ENCODE measurements around the gene ZNF514. TPM values are rescaled to one million over a fixed set of nuclear protein-coding genes. Genes with fewer than 3 reads are reported as not detected.
"Not testable (repeated sequence)": the region's sequence is repeated elsewhere in the genome, so short reads cannot be mapped to it uniquely, and the experiment has no call there.

ZNF514 gene
- total RNA-seq, 1 experiment from 2014 or later = 10.3 TPM

GRCh38 chr2:95143838-95144237 lies 15.8 kb downstream of the ZNF514 start:
- no peak for DNase-seq (ENCODE audit: extremely low read depth, low read depth)

- DNase-seq (ENCODE audit: extremely low read depth, low read depth) = no peak
These were observed 20.9 kb downstream of the ZNF514 start for GRCh38 chr2:95138702-95139101.

DNA sequence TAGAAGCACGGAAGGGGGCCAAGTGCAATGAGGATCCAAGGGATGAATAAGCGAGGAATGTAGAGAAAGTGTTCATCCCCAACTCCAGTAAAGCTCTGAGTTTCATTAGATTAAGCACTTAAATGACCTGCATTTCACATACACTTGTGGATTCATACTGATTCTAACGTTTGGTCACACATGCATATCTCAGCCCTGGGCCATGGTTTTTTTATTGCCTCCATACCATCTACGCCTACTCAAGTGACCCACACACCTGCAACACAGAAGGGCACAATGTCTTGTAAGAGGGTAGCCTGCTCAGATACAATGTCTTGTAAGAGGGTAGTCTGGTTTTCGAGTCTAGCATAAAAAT lies 37.5 kb downstream of the ZNF514 start:
- no peak for DNase-seq (ENCODE audit: extremely low read depth, low read depth)

DNA sequence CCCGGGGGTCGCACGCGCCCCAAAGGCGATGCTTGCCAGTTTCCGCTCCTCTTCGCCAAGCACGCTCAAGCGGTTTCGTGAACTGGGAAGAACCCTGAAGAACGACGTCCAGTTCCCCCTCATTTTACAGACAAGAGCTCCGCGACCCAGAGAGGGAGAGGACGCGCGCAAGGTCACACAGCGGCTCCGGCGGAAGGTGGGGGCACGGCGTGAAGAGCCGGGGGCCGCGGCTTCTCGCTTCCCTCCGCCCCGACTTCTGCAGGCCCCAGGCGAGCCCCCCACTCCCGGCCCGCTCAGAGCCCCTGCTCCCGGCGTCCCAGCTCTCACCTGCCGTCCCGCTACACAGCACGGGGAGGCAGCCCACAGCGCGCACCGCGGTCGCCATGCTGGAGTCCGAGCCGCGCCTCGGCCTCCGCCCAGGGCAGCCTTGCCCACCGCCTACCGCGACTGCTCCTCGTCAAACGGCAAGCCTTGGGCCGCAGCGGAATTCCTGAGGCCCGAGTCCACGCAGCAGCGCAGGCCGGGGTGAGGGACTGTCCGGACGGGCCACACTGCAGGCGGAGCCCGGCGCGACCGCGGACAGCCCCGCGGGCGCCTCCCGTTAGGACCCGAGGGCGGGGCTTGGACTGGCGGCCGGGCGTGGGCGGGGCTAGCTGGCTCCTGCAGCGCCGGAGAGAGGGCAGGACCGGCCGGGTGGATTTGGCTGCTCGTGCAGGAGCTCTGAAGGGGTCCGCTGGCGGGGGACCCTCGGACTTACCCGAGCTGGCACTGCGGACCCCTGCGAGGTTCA lies 38.0 kb downstream of the ZNF514 start, which contains the start of gene MRPS5:
Gene MRPS5, minus strand, starts transcription at position 402 of the 790 bp plus-strand sequence. Its CDS starts 17 bp downstream, at position 385.
- peak; percentile 67 for DNase-seq (ENCODE audit: extremely low read depth, low read depth)

- DNase-seq (ENCODE audit: extremely low read depth, low read depth) = no peak
These were observed 38.6 kb downstream of the ZNF514 start for GRCh38 chr2:95121093-95121406.

DNA sequence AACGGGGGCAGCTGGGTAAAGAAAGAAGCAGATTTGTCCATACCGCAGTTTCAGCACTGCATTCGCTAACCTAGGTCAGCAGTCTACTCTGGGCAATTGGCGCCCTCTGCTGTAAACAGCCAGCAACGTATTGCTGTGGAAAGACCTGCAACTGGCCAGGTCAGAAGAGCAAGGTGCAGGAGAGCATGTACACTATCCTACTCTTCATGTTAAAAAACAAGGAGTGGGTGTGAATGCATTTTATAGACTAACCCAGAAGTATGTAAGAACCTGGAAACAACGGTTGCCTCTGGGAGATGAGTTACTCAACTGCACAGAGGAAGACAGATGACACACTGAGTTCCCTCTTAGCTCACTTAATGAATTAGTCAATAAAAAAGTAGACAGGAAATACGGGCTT lies 44.2 kb downstream of the ZNF514 start:
- peak; percentile 60 for DNase-seq (ENCODE audit: extremely low read depth, low read depth)

DNA sequence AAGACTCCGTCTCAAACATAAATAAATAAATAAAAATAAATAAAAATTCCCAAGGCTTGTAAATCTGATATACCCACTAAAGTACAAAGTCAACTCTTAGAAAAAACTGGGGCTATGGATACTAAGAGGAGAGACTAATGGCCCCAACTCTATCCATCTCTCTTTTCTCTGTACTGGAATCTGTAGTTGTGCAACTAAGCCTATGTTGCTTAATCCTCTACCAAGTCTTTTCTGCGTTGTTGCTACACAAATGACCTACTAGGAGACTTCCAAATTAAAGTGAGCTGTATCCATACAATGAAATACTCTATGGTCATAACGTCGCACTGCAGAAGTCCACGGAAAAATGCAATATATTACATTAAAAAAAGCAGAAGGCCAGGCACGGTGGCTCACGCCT lies 46.2 kb downstream of the ZNF514 start:
- no peak for DNase-seq (ENCODE audit: extremely low read depth, low read depth)

DNA sequence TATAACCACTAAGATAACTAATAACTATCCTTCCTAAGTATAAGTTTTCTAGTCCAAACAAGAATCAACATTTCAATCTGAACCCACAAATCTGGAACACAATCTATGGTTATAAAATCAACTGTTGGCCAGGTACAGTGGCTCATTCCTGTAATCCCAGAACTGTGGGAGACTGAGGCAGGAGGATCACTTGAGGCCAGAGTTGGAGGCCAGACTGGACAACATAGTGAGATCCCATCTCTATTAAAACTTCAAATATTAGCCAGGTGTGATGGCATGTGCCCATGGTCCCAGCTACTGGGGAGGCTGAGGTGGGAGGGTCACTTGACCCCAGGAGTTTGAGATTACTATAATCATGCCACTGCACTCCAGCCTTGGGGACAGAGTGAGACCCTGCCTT lies 49.3 kb downstream of the ZNF514 start:
- DNase-seq (ENCODE audit: extremely low read depth, low read depth) = no peak

DNA sequence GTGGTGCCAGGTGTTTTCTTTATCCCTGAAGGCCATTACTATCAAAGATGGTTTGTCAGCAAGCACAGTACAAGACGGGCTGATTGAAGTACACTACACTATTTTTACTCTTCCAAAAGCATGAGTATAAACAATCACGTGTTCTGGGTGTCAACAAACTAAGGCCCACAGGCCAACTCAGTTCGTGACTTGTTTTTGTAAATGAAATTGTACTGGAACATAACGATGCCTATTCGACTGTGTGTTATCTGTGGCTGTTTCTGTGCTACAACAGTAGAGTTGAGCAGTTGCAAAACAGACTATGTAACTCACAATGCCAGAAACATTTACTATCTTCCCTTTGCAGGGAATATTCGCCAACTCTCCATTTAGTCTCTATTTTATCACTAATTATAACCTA lies 50.4 kb downstream of the ZNF514 start:
- DNase-seq (ENCODE audit: extremely low read depth, low read depth) = no peak

DNA sequence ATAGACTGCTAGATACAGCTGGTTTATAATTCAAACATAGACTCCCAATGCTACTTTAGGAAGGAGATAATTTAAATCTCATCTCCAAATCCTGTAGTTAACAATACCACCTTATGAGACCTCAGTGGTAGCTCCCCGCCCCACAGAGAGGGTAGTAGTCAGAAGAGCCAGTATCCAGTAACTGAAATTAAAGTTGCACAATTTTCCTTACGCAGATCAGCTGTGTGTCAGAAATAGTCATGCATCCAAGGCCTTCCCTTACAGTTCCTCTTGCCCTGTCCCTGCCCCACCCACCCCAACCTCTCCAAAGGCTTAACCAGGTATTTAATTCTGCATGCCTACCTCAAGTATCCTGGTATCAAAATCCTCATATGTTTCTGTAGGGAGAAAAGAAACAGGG lies 53.6 kb downstream of the ZNF514 start:
- no peak for DNase-seq (ENCODE audit: extremely low read depth, low read depth)

DNA sequence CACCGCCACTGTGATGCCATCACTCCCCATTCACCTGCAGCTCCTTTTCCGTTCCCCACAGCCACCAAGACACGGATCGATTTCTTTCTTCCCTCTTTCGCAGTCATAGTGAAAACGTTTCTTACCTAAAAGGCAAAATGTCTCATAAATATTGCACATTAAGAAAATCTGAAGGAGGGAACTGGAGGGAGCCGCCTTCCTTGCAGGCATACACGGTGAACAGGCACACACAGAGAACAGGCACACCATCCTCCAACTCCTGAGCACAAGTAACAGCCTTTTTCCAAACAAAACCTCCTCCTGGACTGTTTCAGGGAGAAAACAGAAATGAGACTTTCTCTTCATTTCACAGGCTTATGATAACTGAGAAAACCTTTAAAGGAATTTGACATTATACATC lies 55.0 kb downstream of the ZNF514 start:
- DNase-seq (ENCODE audit: extremely low read depth, low read depth) = no peak

DNA sequence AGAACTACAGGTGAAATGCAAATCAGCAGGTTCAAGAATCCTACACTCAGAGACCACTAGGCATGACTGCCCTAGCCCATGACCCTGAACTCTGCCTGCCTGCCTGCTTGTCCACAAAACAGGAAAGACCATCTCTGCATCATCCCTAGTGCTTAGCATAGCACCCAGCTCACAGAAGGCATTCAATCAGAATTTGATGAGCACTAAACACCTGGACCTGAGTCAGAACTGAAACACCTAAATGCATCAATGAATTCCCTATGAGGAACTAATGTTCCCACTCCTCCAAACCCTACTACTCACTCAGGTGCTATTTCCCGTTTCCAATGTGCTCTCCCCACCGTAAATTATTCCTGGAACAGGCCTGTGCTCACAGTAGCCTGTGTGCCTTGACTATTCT lies 59.7 kb downstream of the ZNF514 start:
- DNase-seq (ENCODE audit: extremely low read depth, low read depth) = no peak

GRCh38 chr2:95098273-95098672 lies 61.4 kb downstream of the ZNF514 start:
- DNase-seq (ENCODE audit: extremely low read depth, low read depth) = not testable (repeated sequence)

Other genes starting within 250 kb of the ZNF514 start
- not detected in 2 replicates for gene MAL, start 134.1 kb downstream of the ZNF514 start, total RNA-seq (2014; rRNA removed; shearing (Covaris generic))
- 103 and 119 TPM in 2 replicates for gene MRPS5, start 38.0 kb downstream of the ZNF514 start, total RNA-seq (2014; rRNA removed; shearing (Covaris generic))
- gene ZNF2, start 6.0 kb upstream of the ZNF514 start, total RNA-seq (2014; rRNA removed; shearing (Covaris generic)) = 6.5 and 7.6 TPM in 2 replicates
- gene ZNF892, start 47.7 kb upstream of the ZNF514 start, total RNA-seq (2014; rRNA removed; shearing (Covaris generic)) = 1.3 and 2.0 TPM in 2 replicates
- gene PROM2, start 114.6 kb upstream of the ZNF514 start, total RNA-seq (2014; rRNA removed; shearing (Covaris generic)) = 0.06 and 0.15 TPM in 2 replicates
- 3.8 and 4.5 TPM in 2 replicates for gene KCNIP3, start 137.5 kb upstream of the ZNF514 start, total RNA-seq (2014; rRNA removed; shearing (Covaris generic))
- 35.2 and 35.5 TPM in 2 replicates for gene FAHD2A, start 242.9 kb upstream of the ZNF514 start, total RNA-seq (2014; rRNA removed; shearing (Covaris generic))